GM21515 (cell line): ENCODE data around the gene MPPED1.

Source experiments
- ATAC-seq: cut with Tn5 transposase; IDR thresholded peaks from one replicate; pipeline ENCODE4 v1.9.1; 2021; ENCODE audit not compliant: unreplicated experiment

Gene MPPED1

GRCh38 chr22:43446037-43446803 lies 34.4 kb downstream of the MPPED1 start:
- ATAC-seq: no peak

GRCh38 chr22:43446916-43447315 lies 35.1 kb downstream of the MPPED1 start:
- no peak for ATAC-seq

GRCh38 chr22:43447380-43447779 lies 35.6 kb downstream of the MPPED1 start:
- ATAC-seq: no peak

- ATAC-seq: no peak
Measured at GRCh38 chr22:43448048-43448447, 36.2 kb downstream of the MPPED1 start.

GRCh38 chr22:43449205-43449830 lies 37.5 kb downstream of the MPPED1 start:
- no peak for ATAC-seq

GRCh38 chr22:43449831-43450225 lies 38.0 kb downstream of the MPPED1 start:
- ATAC-seq: no peak

- ATAC-seq: no peak
Measured at GRCh38 chr22:43451371-43452050, 39.7 kb downstream of the MPPED1 start.

GRCh38 chr22:43455846-43456245 lies 44.0 kb downstream of the MPPED1 start:
- ATAC-seq: no peak

GRCh38 chr22:43457002-43457401 lies 45.2 kb downstream of the MPPED1 start:
- ATAC-seq: no peak

GRCh38 chr22:43462701-43463100 lies 50.9 kb downstream of the MPPED1 start:
- no peak for ATAC-seq

- no peak for ATAC-seq
Measured at GRCh38 chr22:43464809-43465208, 53.0 kb downstream of the MPPED1 start.

- no peak for ATAC-seq
Measured at GRCh38 chr22:43465291-43466015, 53.6 kb downstream of the MPPED1 start.

GRCh38 chr22:43466710-43467109 lies 54.9 kb downstream of the MPPED1 start:
- ATAC-seq: no peak

GRCh38 chr22:43467216-43467940 lies 55.6 kb downstream of the MPPED1 start:
- no peak for ATAC-seq

- ATAC-seq: no peak
Measured at GRCh38 chr22:43470253-43470652, 58.4 kb downstream of the MPPED1 start.

GRCh38 chr22:43470941-43471585 lies 59.2 kb downstream of the MPPED1 start:
- no peak for ATAC-seq

- ATAC-seq: no peak
Measured at GRCh38 chr22:43471606-43472135, 59.9 kb downstream of the MPPED1 start.

- ATAC-seq: no peak
Measured at GRCh38 chr22:43473031-43473430, 61.2 kb downstream of the MPPED1 start.

GRCh38 chr22:43473441-43473840 lies 61.6 kb downstream of the MPPED1 start:
- ATAC-seq: no peak
